A549 (cell line): ENCODE results near the gene PRPSAP2. TPM values are rescaled to one million over a fixed set of nuclear protein-coding genes. Genes with fewer than 3 reads are reported as not detected.

Source experiments
- ATAC-seq, 2 experiments: fragments of 200-7000 bp in 1 of 2; fragments of >200 bp in 1 of 2; cut with Nextera tagmentation in 1 of 2; cut with Tn5 transposase in 1 of 2; 3 replicates each; pipeline versions ENCODE4 v1.8.0 to v1.9.1; 2018 to 2020; ENCODE audit warnings: mild to moderate bottlenecking in 1 of 2, moderate library complexity in 1 of 2
- CTCF ChIA-PET: fragments of 300-600 bp; sonication (Branson Sonifier 250); formaldehyde crosslinking; extraction: SDS; loops from one replicate; lab custom pipeline; 2021; ENCODE audit warnings: antibody characterized with exemption, inconsistent platforms; lab: Yijun Ruan, JAX
- POLR2A ChIA-PET: fragments of 350-600 bp; formaldehyde crosslinking; extraction: SDS; loops from one replicate; lab custom pipeline; 2021; ENCODE audit warnings: antibody characterized with exemption, inconsistent platforms; lab: Yijun Ruan, JAX
- DNase-seq, 2 experiments: peaks; one replicate each; pipeline versions ENCODE4 v3.0.0 to v3.0.0-alpha.2; 2011 to 2016; ENCODE audit warnings: low read depth in 1 of 2, low spot score in 1 of 2
- FAIRE-seq: peaks from 2 replicates; lab custom pipeline; 2011; peaks lifted over from hg19 to GRCh38; lab: Jason Lieb, UNC
- H3K27ac ChIP-seq, 2 experiments: fragments of >200 bp; sonication (Bioruptor Twin); formaldehyde crosslinking; 3 replicates each; pipeline ENCODE4 v1.5.1; 2016 to 2017
- H3K4me1 ChIP-seq: fragments of >200 bp; sonication (Bioruptor Twin); formaldehyde crosslinking; 3 replicates; pipeline ENCODE4 v1.6.1; 2016
- H3K4me2 ChIP-seq: fragments of >200 bp; sonication (Bioruptor Twin); formaldehyde crosslinking; 3 replicates; pipeline ENCODE4 v1.6.1; 2016
- H3K4me3 ChIP-seq: fragments of >200 bp; sonication (Bioruptor Twin); formaldehyde crosslinking; 3 replicates; pipeline ENCODE4 v1.5.1; 2016
- H3K9me3 ChIP-seq: fragments of >200 bp; sonication (Bioruptor Twin); formaldehyde crosslinking; 3 replicates; pipeline ENCODE4 v1.6.1; 2016
- BHLHE40 ChIP-seq: IDR thresholded peaks from 2 replicates; pipeline ENCODE4 v1.6.1; 2012; ENCODE audit warnings: low read depth, low read length, inconsistent platforms
- CEBPB ChIP-seq, 2 experiments: fragments of >200 bp in 1 of 2; sonication (Bioruptor Twin) in 1 of 2; formaldehyde crosslinking in 1 of 2; IDR thresholded peaks; 2 replicates each; pipeline ENCODE4 v1.6.1; 2012 to 2016
- EHF ChIP-seq: fragments of 250-450 bp; sonication (Bioruptor Pico); IDR thresholded peaks from 2 replicates; pipeline ENCODE4 v1.5.0; 2020; ENCODE audit warnings: mild to moderate bottlenecking
- EHMT2 ChIP-seq: fragments of 200-600 bp; sonication (generic); IDR thresholded peaks from 2 replicates; pipeline ENCODE4 v1.6.1; 2016; ENCODE audit warnings: antibody characterized with exemption, low read depth, mild to moderate bottlenecking, moderate library complexity
- FOXS1 ChIP-seq: fragments of 250-450 bp; sonication (Bioruptor Pico); IDR thresholded peaks from 2 replicates; pipeline ENCODE4 v1.5.0; 2020; ENCODE audit warnings: mild to moderate bottlenecking, moderate library complexity
- HOXB13 ChIP-seq: fragments of 250-450 bp; sonication (Bioruptor Pico); IDR thresholded peaks from 2 replicates; pipeline ENCODE4 v1.5.0; 2020; ENCODE audit warnings: low read depth, mild to moderate bottlenecking, moderate library complexity
- HOXB5 ChIP-seq: fragments of 250-450 bp; sonication (Bioruptor Pico); IDR thresholded peaks from 2 replicates; pipeline ENCODE4 v1.5.0; 2020; ENCODE audit warnings: mild to moderate bottlenecking, moderate library complexity
- JUN ChIP-seq, 2 experiments: fragments of >200 bp; sonication (Bioruptor Twin); formaldehyde crosslinking; IDR thresholded peaks; 2 replicates in 1 of 2; 3 replicates in 1 of 2; pipeline ENCODE4 v1.6.1; 2016 to 2017
- PHF8 ChIP-seq: fragments of 200-600 bp; sonication (generic); IDR thresholded peaks from 2 replicates; pipeline ENCODE4 v1.6.1; 2016; ENCODE audit warnings: low read depth, mild to moderate bottlenecking, antibody characterized with exemption, moderate library complexity, borderline replicate concordance
- POLR2AphosphoS2 ChIP-seq: conservative IDR thresholded peaks from 2 replicates; pipeline ENCODE4 v1.6.1; 2012; ENCODE audit warnings: low read length, improper control_type of control experiment, inconsistent platforms
- RARB ChIP-seq: fragments of 250-450 bp; sonication (Bioruptor Pico); IDR thresholded peaks from 2 replicates; pipeline ENCODE4 v1.8.0; 2021; ENCODE audit warnings: mild to moderate bottlenecking, moderate library complexity
- SMC3 ChIP-seq: fragments of >200 bp; sonication (Bioruptor Twin); formaldehyde crosslinking; IDR thresholded peaks from 3 replicates; pipeline ENCODE4 v1.6.1; 2018; ENCODE audit warnings: inconsistent platforms
- SREBF2 ChIP-seq: fragments of 450-650 bp; IDR thresholded peaks from 2 replicates; pipeline ENCODE4 v1.6.1; 2014; ENCODE audit warnings: mild to moderate bottlenecking, moderate library complexity
- ZC3H11A ChIP-seq: fragments of 450-650 bp; IDR thresholded peaks from 2 replicates; pipeline ENCODE4 v1.6.1; 2014; ENCODE audit warnings: antibody characterized with exemption, mild to moderate bottlenecking
- ZFP36 ChIP-seq: fragments of 450-650 bp; IDR thresholded peaks from 2 replicates; pipeline ENCODE4 v1.6.1; 2014; ENCODE audit warnings: borderline replicate concordance; ENCODE audit not compliant: partially characterized antibody
- WGBS: methylation state at CpG from one replicate; pipeline ENCODE4 v1.1.6; 2017; ENCODE audit errors: missing lambda C conversion rate; 5-methylcytosine and 5-hydroxymethylcytosine counted together
- polyA plus RNA-seq, 4 experiments: library from polyadenylated mRNA; depleted of rRNA in 3 of 4; stranded (reverse); fragments of >200 nt; fragmentation: RNase III in 1 of 4; extraction: RNeasy Plus Mini Kit Qiagen cat#74134 plus additional on column Dnase treatment in 1 of 4; gene quantifications; 2 replicates in 3 of 4; 3 replicates in 1 of 4; pipeline ENCODE4 v1.2.3, GENCODE V29; 2011 to 2017
- TF ChIP-seq, protein P1 (sequence below): fragments of 250-450 bp; sonication (Bioruptor Pico); IDR thresholded peaks from 2 replicates; pipeline ENCODE4 v1.5.0; 2020; ENCODE audit warnings: low read depth, mild to moderate bottlenecking, moderate library complexity
- TF ChIP-seq, protein P2 (sequence below): IDR thresholded peaks from 2 replicates; pipeline ENCODE4 v1.6.1; 2012
- TF ChIP-seq, protein P3 (sequence below): fragments of 250-450 bp; sonication (Bioruptor Pico); IDR thresholded peaks from 2 replicates; pipeline ENCODE4 v1.5.0; 2021; ENCODE audit warnings: mild to moderate bottlenecking, moderate library complexity, borderline replicate concordance
- TF ChIP-seq, protein P4 (sequence below): IDR thresholded peaks from 2 replicates; pipeline ENCODE4 v1.6.1; 2012
- TF ChIP-seq, protein P5 (sequence below): fragments of >200 bp; sonication (Bioruptor Twin); formaldehyde crosslinking; IDR thresholded peaks from 2 replicates; pipeline ENCODE4 v1.6.1; 2016
- TF ChIP-seq, protein P6 (sequence below): fragments of 450-650 bp; IDR thresholded peaks from 2 replicates; pipeline ENCODE4 v1.6.1; 2014; ENCODE audit warnings: antibody characterized with exemption

Gene PRPSAP2
- polyA plus RNA-seq, 2 of the 4 experiments (the other 2 are of a cell fraction): 53.3 to 82.1 TPM

DNA sequence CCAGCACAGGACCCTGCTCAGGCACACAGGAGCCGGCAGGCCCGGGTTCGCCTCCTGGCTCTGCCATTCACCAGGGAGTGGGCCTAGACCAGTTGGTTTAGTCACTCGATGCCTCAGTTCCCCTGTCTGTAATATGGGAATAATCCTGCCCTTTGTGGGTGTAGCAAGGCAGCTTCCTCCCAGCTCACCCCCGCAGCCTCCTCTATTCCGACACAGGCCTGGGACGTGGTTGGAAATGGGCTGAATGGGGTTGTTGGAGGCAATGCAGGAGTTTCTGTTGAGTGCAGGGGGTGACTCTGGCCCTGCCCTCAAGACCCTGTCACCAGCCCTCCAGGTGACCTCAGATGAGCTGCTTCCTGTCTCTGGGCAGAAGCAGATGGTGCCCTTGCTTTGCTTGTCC lies 113.9 kb downstream of the PRPSAP2 start:
- Histone ChIP-seq H3K4me3 (no peak overlapping the region), H3K9me3 (no peaks in the 10 kb centered on the region), H3K4me2 (no peak overlapping the region), H3K4me1 (peaks cover 29% of the 10 kb centered on the region), H3K27ac (no peak overlapping the region)
- ATAC-seq: no peak
- ChIA-PET CTCF (interaction anchor here (1.2 to 20.6 kb wide), 2 partner anchors 11 to 66 kb away, joined by 3 to 215 read pairs; no protein-coding TSS in a partner anchor), POLR2A (no interaction called here)
- FAIRE-seq: no peak
- no peak for DNase-seq
- 94% methylated on average over 7 of the region's 7 CpGs for WGBS
- TF ChIP-seq ZFP36: no peak
- no peak for TF ChIP-seq HOXB13 (CRISPR knock-in tag)
- TF ChIP-seq SREBF2: no peak
- TF ChIP-seq JUN (IDR thresholded peaks at IDR 0.05): no peak
- TF ChIP-seq, protein P1, sequence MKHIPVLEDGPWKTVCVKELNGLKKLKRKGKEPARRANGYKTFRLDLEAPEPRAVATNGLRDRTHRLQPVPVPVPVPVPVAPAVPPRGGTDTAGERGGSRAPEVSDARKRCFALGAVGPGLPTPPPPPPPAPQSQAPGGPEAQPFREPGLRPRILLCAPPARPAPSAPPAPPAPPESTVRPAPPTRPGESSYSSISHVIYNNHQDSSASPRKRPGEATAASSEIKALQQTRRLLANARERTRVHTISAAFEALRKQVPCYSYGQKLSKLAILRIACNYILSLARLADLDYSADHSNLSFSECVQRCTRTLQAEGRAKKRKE (CRISPR knock-in tag): no peak
- no peak for TF ChIP-seq POLR2AphosphoS2
- no peak for TF ChIP-seq CEBPB (IDR thresholded peaks at IDR 0.05)
- TF ChIP-seq BHLHE40: no peak

DNA sequence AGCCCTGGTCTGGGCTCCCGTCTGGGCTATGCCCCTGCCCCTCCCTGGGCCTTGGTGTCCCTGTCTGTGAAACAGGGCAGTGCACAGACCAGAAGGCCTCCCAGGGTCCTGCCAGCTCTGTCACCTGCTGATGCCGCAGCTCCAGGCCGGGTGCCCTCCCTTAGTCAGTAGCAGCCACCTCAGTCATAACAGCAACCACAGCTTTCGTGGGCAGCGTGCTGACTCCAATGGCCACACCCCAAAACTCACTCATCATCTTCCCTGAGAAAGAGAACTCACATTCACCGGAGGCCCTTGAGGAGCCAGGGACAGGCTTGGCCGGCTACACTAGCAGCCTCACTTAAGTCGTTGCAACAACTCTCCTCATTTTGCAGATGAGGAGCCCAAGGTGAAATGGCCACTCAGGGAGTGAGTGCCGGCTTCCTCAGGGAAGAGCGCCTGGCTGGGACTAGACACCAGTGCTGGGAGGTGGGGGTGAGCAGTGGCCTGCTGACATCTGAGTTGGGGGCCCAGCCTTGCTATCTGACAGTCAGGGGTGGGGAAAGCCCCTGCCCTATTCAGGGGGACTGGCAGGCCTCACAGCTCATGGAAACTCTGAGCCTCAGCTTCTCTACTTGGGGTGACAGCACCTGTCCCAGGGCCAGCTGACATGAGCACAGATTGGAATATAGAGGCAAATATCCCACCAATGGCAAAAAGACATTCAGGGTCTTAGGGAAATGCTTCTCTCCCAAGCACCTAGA lies 116.6 kb downstream of the PRPSAP2 start:
- no peaks in the 10 kb centered on the region for H3K9me3 ChIP-seq
- no peak overlapping the region for H3K4me2 ChIP-seq
- FAIRE-seq: no peak
- TF ChIP-seq, protein P2, sequence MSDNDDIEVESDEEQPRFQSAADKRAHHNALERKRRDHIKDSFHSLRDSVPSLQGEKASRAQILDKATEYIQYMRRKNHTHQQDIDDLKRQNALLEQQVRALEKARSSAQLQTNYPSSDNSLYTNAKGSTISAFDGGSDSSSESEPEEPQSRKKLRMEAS: no peak
- TF ChIP-seq SREBF2 (no peak), EHF (no peak)
- TF ChIP-seq, protein P3, sequence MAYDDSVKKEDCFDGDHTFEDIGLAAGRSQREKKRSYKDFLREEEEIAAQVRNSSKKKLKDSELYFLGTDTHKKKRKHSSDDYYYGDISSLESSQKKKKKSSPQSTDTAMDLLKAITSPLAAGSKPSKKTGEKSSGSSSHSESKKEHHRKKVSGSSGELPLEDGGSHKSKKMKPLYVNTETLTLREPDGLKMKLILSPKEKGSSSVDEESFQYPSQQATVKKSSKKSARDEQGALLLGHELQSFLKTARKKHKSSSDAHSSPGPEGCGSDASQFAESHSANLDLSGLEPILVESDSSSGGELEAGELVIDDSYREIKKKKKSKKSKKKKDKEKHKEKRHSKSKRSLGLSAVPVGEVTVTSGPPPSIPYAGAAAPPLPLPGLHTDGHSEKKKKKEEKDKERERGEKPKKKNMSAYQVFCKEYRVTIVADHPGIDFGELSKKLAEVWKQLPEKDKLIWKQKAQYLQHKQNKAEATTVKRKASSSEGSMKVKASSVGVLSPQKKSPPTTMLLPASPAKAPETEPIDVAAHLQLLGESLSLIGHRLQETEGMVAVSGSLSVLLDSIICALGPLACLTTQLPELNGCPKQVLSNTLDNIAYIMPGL: no peak
- TF ChIP-seq, protein P4, sequence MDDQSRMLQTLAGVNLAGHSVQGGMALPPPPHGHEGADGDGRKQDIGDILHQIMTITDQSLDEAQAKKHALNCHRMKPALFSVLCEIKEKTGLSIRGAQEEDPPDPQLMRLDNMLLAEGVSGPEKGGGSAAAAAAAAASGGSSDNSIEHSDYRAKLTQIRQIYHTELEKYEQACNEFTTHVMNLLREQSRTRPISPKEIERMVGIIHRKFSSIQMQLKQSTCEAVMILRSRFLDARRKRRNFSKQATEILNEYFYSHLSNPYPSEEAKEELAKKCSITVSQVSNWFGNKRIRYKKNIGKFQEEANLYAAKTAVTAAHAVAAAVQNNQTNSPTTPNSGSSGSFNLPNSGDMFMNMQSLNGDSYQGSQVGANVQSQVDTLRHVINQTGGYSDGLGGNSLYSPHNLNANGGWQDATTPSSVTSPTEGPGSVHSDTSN: no peak
- TF ChIP-seq, all 56 proteins: peak for 0
- Histone ChIP-seq H3K4me3 (no peak overlapping the region), H3K4me1 (peaks cover 7% of the 10 kb centered on the region), H3K27ac (peak overlapping the region in 1 of 2 experiments; percentile 32; a peak in 1 of 6 replicates)
- ChIA-PET POLR2A (no interaction called here), CTCF (interaction anchor here (1.2 to 20.6 kb wide), 2 partner anchors 13 to 14 kb away, joined by 4 to 215 read pairs; no protein-coding TSS in a partner anchor)
- ATAC-seq (no peak), DNase-seq (no peak)
- WGBS: 91% methylated on average over 10 of the region's 10 CpGs

DNA sequence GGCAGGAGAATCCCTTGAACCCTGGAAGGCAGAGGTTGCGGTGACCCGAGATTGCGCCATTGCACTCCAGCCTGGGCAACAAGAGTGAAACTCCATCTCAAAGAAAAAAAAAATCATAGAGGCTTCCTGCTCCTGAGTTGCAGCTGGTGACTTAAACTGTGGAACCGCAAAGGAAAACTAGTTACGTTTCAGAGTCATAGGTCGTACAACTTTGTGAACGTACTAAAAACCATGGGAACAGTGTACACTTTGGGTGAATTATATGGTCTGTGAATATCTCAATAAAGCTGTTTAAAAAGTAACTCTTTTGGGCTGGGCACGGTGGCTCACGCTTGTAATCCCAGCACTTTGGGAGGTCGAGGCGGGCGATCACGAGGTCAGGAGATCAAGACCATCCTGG lies 117.7 kb downstream of the PRPSAP2 start:
- no peak for ATAC-seq
- H3K27ac ChIP-seq: no peak overlapping the region
- ChIA-PET POLR2A (no interaction called here), CTCF (interaction anchor here (1.2 to 20.6 kb wide), 4 partner anchors 10 to 22 kb away, joined by 3 to 215 read pairs (median 6); no protein-coding TSS in a partner anchor)
- no peaks in the 10 kb centered on the region for H3K9me3 ChIP-seq
- H3K4me1 ChIP-seq: no peaks in the 10 kb centered on the region
- TF ChIP-seq, protein P5, sequence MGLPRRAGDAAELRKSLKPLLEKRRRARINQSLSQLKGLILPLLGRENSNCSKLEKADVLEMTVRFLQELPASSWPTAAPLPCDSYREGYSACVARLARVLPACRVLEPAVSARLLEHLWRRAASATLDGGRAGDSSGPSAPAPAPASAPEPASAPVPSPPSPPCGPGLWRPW: no peak
- TF ChIP-seq FOXS1 (no peak), PHF8 (no peak), ZC3H11A (no peak), ZFP36 (no peak), RARB (CRISPR knock-in tag) (no peak), EHMT2 (no peak), HOXB5 (CRISPR knock-in tag) (no peak), SMC3 (no peak)
- TF ChIP-seq, protein P6, sequence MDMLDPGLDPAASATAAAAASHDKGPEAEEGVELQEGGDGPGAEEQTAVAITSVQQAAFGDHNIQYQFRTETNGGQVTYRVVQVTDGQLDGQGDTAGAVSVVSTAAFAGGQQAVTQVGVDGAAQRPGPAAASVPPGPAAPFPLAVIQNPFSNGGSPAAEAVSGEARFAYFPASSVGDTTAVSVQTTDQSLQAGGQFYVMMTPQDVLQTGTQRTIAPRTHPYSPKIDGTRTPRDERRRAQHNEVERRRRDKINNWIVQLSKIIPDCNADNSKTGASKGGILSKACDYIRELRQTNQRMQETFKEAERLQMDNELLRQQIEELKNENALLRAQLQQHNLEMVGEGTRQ: no peak
- TF ChIP-seq, protein P3: no peak
- 95% methylated on average over 13 of the region's 13 CpGs for WGBS
- H3K4me2 ChIP-seq: no peak overlapping the region
- no peak for FAIRE-seq
- no peak for DNase-seq
- H3K4me3 ChIP-seq: no peak overlapping the region
